GM12878 (cell line): Measurements from ENCODE around the gene KCNK5.

Experiments used
- DPF2 ChIP-seq: fragments of 450-650 bp; IDR thresholded peaks from 2 replicates; pipeline ENCODE4 v1.6.1; 2017; ENCODE audit warnings: mild to moderate bottlenecking
- EGR1 ChIP-seq, 2 experiments: IDR thresholded peaks; 1 replicate in 1 of 2; 2 replicates in 1 of 2; pipeline ENCODE4 v1.6.1; 2011 to 2012; ENCODE audit warnings: low read depth in 2 of 2, low read length in 2 of 2, borderline replicate concordance in 1 of 2, mild to moderate bottlenecking in 1 of 2, moderate library complexity in 1 of 2
- FOXK2 ChIP-seq: fragments of 450-650 bp; IDR thresholded peaks from 2 replicates; pipeline ENCODE4 v1.6.1; 2017; ENCODE audit warnings: mild to moderate bottlenecking, moderate library complexity
- NRF1 ChIP-seq: conservative IDR thresholded peaks from 2 replicates; pipeline ENCODE4 v1.6.1; 2011; ENCODE audit warnings: mild to moderate bottlenecking, low read depth, low read length, improper control_type of control experiment
- POLR2A ChIP-seq: IDR thresholded peaks from 2 replicates; pipeline ENCODE4 v1.6.1; 2011; ENCODE audit warnings: low read depth, mild to moderate bottlenecking, low read length
- POLR2AphosphoS5 ChIP-seq: IDR thresholded peaks from 2 replicates; pipeline ENCODE4 v1.6.1; 2011; ENCODE audit warnings: mild to moderate bottlenecking, low read length, inconsistent platforms
- RFX5 ChIP-seq: IDR thresholded peaks from 2 replicates; pipeline ENCODE4 v1.6.1; 2011; ENCODE audit warnings: low read depth, low read length, improper control_type of control experiment
- SUZ12 ChIP-seq: fragments of 200-600 bp; sonication (generic); IDR thresholded peaks from one replicate; pipeline ENCODE4 v1.6.1; 2018; ENCODE audit warnings: antibody characterized with exemption, mild to moderate bottlenecking; ENCODE audit not compliant: unreplicated experiment
- TF ChIP-seq, protein P1 (sequence below), 3 experiments: IDR thresholded peaks in 2 of 3; conservative IDR thresholded peaks in 1 of 3; 2 replicates each; pipeline ENCODE4 v1.5.1; 2011; ENCODE audit warnings: low read depth in 3 of 3, low read length in 3 of 3, mild to moderate bottlenecking in 3 of 3, control low read depth in 2 of 3, moderate library complexity in 2 of 3, inconsistent platforms in 1 of 3, mixed read lengths in 1 of 3; ENCODE audit not compliant: control insufficient read depth in 2 of 3, insufficient read depth in 1 of 3; ENCODE audit errors: extremely low read depth in 1 of 3
- TF ChIP-seq, protein P2 (sequence below): IDR thresholded peaks from 2 replicates; pipeline ENCODE4 v1.6.1; 2012; ENCODE audit warnings: low read depth, low read length, improper control_type of control experiment
- TF ChIP-seq, protein P3 (sequence below): fragments of 450-650 bp; IDR thresholded peaks from 2 replicates; pipeline ENCODE4 v1.6.1; 2017; ENCODE audit warnings: mild to moderate bottlenecking, low read depth, inconsistent platforms; ENCODE audit not compliant: poor library complexity, severe bottlenecking
- TF ChIP-seq, protein P4 (sequence below): IDR thresholded peaks from 2 replicates; pipeline ENCODE4 v1.6.1; 2011; ENCODE audit warnings: mild to moderate bottlenecking, low read depth, low read length, moderate library complexity; ENCODE audit not compliant: insufficient replicate concordance

DNA sequence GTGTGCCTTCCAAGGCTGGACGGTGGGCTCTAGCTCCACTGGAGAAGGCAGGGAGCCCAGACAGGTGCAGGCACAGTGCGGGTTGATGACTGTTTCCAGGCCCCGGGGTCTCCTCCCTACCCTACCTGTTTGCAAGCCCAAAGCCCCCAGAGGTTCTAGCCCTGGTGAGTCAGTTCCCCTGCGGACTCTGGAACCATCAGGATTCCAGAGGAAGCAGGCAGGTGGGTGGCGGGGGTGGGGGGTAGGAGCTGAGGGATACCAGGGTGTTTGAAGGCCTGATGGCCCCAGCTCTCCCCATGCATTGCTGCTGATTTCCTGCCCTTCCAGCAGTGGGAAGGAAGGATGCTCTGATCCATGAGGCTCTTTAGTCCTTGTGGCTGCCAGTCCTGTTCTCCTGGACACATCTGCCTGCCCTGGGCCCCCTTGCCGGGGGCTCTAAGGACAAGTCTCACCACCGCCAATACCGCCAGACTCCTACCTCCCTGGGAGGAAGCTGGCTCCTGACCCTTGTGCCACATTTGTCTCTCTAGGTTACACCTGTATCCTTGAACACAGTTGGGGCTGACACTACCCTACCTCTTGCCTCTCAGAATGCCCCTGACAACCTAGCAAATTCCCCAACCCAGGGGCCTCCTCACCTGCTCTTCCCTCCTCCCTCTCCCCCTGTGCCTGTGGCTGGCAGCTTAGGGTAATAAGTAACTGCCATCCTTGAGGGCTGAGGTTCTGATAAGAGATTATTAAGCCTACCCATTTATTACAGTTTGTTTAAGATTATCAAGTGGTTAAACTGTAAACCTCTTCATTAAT, 21.7 kb downstream of the KCNK5 start:
- TF ChIP-seq POLR2A (no peak), FOXK2 (no peak), POLR2AphosphoS5 (no peak), NRF1 (no peak), DPF2 (no peak), RFX5 (no peak), SUZ12 (no peak), EGR1 (IDR thresholded peaks at IDR 0.05; ENCODE audit: borderline replicate concordance in 1 of 2, low read depth in 2 of 2, low read length in 2 of 2) (no peak)
- TF ChIP-seq, protein P1, sequence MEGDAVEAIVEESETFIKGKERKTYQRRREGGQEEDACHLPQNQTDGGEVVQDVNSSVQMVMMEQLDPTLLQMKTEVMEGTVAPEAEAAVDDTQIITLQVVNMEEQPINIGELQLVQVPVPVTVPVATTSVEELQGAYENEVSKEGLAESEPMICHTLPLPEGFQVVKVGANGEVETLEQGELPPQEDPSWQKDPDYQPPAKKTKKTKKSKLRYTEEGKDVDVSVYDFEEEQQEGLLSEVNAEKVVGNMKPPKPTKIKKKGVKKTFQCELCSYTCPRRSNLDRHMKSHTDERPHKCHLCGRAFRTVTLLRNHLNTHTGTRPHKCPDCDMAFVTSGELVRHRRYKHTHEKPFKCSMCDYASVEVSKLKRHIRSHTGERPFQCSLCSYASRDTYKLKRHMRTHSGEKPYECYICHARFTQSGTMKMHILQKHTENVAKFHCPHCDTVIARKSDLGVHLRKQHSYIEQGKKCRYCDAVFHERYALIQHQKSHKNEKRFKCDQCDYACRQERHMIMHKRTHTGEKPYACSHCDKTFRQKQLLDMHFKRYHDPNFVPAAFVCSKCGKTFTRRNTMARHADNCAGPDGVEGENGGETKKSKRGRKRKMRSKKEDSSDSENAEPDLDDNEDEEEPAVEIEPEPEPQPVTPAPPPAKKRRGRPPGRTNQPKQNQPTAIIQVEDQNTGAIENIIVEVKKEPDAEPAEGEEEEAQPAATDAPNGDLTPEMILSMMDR (IDR thresholded peaks at IDR 0.05 in 2 of 3, conservative IDR thresholded peaks at IDR 0.05 in 1 of 3; ENCODE audit: control insufficient read depth in 2 of 3, extremely low read depth in 1 of 3, insufficient read depth in 1 of 3, low read depth in 3 of 3, low read length in 3 of 3) = no peak
- TF ChIP-seq, protein P2, sequence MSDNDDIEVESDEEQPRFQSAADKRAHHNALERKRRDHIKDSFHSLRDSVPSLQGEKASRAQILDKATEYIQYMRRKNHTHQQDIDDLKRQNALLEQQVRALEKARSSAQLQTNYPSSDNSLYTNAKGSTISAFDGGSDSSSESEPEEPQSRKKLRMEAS = no peak
- TF ChIP-seq, protein P3, sequence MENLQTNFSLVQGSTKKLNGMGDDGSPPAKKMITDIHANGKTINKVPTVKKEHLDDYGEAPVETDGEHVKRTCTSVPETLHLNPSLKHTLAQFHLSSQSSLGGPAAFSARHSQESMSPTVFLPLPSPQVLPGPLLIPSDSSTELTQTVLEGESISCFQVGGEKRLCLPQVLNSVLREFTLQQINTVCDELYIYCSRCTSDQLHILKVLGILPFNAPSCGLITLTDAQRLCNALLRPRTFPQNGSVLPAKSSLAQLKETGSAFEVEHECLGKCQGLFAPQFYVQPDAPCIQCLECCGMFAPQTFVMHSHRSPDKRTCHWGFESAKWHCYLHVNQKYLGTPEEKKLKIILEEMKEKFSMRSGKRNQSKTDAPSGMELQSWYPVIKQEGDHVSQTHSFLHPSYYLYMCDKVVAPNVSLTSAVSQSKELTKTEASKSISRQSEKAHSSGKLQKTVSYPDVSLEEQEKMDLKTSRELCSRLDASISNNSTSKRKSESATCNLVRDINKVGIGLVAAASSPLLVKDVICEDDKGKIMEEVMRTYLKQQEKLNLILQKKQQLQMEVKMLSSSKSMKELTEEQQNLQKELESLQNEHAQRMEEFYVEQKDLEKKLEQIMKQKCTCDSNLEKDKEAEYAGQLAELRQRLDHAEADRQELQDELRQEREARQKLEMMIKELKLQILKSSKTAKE = no peak
- TF ChIP-seq, protein P4, sequence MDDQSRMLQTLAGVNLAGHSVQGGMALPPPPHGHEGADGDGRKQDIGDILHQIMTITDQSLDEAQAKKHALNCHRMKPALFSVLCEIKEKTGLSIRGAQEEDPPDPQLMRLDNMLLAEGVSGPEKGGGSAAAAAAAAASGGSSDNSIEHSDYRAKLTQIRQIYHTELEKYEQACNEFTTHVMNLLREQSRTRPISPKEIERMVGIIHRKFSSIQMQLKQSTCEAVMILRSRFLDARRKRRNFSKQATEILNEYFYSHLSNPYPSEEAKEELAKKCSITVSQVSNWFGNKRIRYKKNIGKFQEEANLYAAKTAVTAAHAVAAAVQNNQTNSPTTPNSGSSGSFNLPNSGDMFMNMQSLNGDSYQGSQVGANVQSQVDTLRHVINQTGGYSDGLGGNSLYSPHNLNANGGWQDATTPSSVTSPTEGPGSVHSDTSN = no peak
